Subcutaneous adipose tissue (tissue), 4 donors: ENCODE data around the gene APBB2. TPM values are rescaled to one million over a fixed set of nuclear protein-coding genes. Genes with fewer than 3 reads are reported as not detected.

Experiments used
- total RNA-seq, 4 donors: library from RNA; depleted of rRNA; stranded (reverse); fragments of >200 nt; gene quantifications; one replicate each; pipeline ENCODE4 v1.1.0, GENCODE V29; 2016
- TF ChIP-seq, protein P1 (sequence below): fragments of 450-650 bp; IDR thresholded peaks from one replicate; pipeline ENCODE4 v1.5.1; 2016; ENCODE audit warnings: low read depth, mild to moderate bottlenecking, control low read depth, antibody characterized with exemption, moderate library complexity

Gene APBB2
- total RNA-seq, 4 donors from 2014 or later, result 55.6 to 181 (median 124) TPM

DNA sequence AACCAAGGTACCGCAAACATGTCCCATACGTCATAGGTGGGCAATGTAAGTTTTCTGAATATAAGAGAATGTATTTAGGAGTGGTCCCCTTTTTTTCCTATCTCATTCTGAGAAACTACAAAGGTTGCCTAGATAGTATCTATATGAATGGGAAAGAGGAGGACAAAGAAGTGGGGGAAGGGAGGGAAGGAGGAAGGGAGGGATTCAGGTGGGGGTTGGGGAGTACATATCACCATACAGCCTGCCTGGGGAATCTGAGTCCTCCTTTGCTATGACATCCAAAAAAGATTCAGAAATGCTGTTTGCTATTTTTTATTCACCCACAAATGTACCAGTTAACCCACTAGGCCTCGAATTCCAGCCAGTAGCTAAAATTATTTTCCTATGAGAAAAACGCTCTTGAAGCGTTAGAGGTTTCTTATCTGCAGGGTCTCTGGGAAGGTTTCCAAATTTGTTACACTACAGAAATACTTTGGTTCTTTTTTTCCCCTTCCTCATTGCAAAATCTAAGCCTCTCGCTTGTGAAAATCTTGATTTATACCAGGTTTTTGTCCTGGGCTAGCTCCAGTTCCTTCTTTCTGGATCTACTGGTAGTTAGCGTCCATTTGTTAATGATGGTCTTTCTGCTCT is 251.7 kb downstream of the APBB2 start:
- TF ChIP-seq, protein P1, sequence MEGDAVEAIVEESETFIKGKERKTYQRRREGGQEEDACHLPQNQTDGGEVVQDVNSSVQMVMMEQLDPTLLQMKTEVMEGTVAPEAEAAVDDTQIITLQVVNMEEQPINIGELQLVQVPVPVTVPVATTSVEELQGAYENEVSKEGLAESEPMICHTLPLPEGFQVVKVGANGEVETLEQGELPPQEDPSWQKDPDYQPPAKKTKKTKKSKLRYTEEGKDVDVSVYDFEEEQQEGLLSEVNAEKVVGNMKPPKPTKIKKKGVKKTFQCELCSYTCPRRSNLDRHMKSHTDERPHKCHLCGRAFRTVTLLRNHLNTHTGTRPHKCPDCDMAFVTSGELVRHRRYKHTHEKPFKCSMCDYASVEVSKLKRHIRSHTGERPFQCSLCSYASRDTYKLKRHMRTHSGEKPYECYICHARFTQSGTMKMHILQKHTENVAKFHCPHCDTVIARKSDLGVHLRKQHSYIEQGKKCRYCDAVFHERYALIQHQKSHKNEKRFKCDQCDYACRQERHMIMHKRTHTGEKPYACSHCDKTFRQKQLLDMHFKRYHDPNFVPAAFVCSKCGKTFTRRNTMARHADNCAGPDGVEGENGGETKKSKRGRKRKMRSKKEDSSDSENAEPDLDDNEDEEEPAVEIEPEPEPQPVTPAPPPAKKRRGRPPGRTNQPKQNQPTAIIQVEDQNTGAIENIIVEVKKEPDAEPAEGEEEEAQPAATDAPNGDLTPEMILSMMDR, result no peak

DNA sequence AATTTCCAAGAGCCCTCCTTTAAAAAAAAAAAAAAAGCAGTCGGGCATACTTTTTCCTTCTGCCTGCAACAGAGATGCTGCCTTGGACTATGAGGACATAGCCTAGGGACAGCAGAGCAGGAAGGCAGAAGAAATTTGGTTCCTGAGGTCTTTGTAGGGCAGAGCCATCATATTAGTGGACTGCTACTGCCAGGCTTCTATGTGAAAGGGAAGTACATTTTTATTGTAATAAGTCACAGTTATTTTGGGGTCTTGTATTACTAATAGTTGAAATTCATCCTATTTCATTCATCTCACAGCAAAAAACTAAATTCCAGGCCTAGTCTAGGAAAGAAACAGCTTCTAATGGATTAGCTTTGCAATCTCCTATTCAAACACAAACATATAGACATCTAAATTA is 253.4 kb downstream of the APBB2 start:
- TF ChIP-seq, protein P1, result no peak

DNA sequence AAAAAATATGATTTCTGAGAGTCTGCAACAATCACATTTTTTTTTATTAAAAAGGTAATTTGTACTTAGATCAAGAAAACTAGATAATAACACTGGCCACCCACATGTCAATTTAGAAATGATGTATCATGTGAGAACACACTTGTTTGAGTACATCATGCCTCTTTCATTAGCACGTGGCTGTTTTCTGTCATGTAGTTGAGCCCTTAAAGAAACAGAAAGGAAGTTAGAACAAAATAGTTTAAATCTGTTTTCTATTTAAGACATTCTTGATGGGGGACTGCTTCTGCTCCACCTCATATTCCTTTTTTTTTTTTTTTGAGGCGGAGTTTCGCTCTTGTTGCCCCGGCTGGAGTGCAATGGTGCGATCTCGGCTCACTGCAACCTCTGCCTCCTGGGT is 257.1 kb downstream of the APBB2 start:
- TF ChIP-seq, protein P1, result no peak

DNA sequence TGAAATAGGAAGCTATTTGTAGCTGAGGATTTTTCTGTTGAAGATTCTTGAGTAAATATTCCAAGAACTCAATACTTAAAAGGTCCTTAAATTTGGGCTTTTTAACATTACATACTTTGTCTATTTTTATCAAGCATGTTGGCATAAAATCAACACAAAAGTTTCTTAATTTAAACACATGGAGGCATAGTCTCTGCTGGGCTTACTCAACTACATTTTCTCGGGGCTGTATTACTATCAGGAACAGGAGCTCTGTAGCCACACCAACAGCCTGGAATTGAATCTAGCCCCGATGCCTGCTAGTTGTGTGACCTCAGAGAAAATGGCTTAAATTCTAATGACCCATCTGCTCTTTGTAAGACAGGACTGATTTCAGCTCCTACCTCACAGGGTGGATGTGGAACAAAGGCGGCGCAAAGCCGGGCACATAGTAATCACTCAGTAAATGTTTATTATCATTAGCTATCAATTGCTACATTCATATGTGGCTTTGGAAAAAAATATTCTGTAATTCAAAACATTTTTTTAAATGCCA is 257.6 kb downstream of the APBB2 start:
- TF ChIP-seq, protein P1, result no peak

DNA sequence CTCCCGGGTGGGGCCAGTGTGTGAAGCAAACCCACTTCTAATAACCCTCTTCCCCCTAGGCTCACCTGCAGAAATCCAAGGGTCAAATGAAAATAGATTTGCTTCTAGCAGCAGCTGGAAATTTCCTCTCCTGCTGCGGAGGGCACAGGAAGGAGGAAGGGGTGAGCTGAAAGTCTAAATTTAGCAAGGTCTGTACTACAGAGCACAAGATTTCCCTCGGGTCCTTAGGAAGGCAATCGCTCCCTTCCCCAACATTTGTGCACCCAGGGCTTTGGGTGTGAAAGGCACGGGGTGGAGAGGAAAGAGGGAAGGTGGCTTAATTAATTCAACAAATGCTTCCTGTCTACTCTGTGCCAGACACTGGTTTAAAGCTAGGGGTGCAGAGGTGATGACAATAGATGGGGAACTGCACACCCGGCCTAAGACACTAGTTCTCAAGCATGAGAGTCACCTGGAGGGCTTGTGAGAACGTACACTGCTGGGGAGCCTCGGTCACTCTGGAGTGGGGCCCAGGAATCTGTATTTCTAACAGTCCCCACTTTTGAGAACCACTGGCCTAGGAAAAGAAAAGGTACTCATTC is 260.2 kb downstream of the APBB2 start:
- TF ChIP-seq, protein P1, result no peak

DNA sequence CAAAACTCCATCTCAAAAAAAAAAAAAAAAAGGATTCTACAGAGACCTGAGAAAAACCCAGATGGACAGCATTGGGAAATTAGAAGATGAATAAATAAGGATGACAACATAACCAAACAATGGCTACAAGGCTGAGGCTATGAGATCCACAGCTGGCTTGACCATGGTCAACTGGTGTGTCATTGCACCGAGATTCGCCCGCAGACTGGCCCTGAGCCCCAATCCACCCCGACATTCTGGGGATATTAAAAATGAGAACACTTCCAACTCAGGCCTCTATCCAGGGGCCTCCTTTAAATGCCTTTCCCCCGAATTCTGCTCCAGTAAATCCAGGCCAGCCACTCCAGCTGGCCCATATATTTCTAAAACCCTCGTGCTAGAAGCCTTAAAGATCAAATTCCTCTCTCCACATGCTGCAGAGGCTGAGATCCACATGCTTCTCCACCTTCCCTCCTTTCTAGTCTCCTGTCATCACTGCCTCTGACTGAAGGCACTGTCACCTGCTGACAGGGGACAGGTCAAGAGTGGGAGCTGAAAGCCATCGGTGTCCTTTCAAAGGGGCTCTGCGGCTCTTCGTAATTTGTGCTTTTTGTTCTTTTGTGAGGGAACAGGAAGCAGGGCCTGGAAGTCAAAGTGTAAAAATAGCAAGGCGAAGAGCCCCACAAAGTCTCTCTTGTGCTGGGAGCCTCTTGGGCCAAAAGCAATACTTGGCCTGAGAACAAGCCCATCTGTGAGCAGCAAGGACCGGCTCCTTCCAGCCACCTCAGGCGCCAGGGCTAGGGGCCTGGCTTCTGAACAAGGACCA is 260.9 kb downstream of the APBB2 start:
- TF ChIP-seq, protein P1, result no peak

DNA sequence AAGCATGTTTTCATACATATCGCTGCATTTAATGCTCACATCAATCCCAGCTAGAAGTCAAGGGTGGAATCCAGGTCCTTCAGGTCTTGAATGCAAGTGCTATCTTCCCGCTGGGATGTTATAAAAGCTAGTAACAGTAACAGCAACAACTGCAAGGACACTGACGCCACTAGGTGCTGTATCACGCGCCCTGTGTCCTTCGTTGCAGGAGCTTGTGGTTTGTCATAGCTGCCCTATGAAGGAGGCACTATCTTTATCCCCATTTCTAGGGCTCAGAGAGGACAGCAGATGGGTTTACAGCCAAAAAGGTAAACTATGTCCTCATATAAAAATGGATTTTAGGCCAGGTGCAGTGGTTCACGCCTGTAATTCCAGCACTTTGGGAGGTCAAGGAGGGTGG is 261.7 kb downstream of the APBB2 start:
- TF ChIP-seq, protein P1, result no peak
